ENCODE results near the gene DOCK4.

DNA sequence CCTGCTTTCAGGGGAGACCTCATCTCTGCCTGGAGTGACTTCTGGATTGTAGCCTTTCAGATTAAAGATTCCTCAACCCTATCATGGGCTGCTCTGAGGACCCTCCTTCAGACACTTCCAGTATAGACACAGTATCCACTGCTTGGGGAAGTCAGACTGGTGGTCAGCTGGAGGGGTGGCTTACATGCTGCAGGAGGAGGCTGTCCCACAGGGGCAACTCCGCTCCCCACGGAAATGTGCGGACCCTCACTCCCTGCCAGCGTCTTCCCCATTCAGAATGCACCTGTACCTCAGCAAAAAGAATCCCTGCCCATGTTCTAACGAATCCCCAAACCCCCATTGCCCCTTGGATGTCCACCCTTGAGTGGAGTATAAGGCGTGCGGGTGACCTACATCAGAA is 95.5 kb downstream of the DOCK4 start:
- TF ChIP-seq EZH2 (IDR thresholded peaks at IDR 0.05; ENCODE audit: insufficient read depth, poor library complexity, severe bottlenecking) (no peak), EZH2phosphoT487 (IDR thresholded peaks at IDR 0.05; ENCODE audit: insufficient read depth, low read depth) (no peak)
